Measurements from ENCODE around the gene PLCB1. TPM values are rescaled to one million over a fixed set of nuclear protein-coding genes. Genes with fewer than 3 reads are reported as not detected.

The PLCB1 gene
- total RNA-seq, 2 donors from 2014 or later: 16.9 to 20.8 TPM

- intact Hi-C loops (cut with DNase I): loop anchor here in 1 of 2 donors (10.0 kb wide), 1 partner anchor 282 kb away; no protein-coding TSS in a partner anchor
- no peak for DNase-seq (ENCODE audit: low spot score)
Observed at GRCh38 chr20:8932192-8933165, 800.4 kb downstream of the PLCB1 start.

GRCh38 chr20:8933381-8933807, 801.3 kb downstream of the PLCB1 start:
- DNase-seq (ENCODE audit: low spot score): no peak
- intact Hi-C loops (cut with DNase I): loop anchor here in 1 of 2 donors (10.0 kb wide), 1 partner anchor 281 kb away; no protein-coding TSS in a partner anchor

GRCh38 chr20:8934362-8934761, 802.3 kb downstream of the PLCB1 start:
- no peak for DNase-seq (ENCODE audit: low spot score)
- intact Hi-C loops (cut with DNase I): loop anchor here in 1 of 2 donors (10.0 kb wide), 1 partner anchor 280 kb away; no protein-coding TSS in a partner anchor

Other genes with a start within 250 kb of the PLCB1 start
- gene HAO1, start 191.8 kb upstream of the PLCB1 start, total RNA-seq: not detected
- 10 to 100 TPM; 51.8 to 64.6 TPM for gene TMX4, start 112.5 kb upstream of the PLCB1 start, total RNA-seq